HG03439 (cell line): ENCODE results near the gene XKR8.
"Not testable (repeated sequence)": the region's sequence is repeated elsewhere in the genome, so short reads cannot be mapped to it uniquely, and the experiment has no call there.

Experiments used
- ATAC-seq: cut with Tn5 transposase; IDR thresholded peaks from one replicate; pipeline ENCODE4 v1.9.1; 2021; ENCODE audit warnings: mild to moderate bottlenecking, moderate library complexity; ENCODE audit not compliant: unreplicated experiment

The XKR8 gene

DNA sequence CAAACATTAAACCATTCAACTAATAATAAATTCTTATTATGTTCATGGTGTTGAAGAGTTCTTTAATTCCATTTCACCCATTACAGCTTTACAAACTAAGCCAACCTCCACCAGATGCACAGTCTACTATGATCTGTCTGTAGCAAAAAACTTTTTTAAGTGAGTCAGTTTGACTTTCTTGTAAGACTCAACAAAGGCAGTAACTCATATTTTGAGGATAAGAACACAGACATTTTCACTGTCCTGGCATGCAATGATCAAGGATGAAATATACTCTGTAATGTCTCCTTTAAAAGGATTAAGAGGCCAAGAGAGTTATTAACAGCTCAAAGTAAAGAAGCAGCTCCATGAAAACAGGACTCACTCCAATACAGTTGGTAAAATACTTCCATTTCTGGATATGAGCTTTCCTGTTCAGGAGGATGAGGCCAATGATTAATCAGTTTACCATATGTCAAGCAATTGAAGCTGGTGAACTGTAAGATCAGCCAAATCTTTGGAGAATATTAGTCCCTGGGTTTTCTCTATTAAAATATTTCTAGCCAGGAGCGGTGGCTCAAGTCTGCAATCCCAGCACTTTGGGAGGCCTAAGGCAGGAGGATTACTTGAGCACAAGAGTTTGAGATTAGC, 20.6 kb downstream of the XKR8 start:
- no peak for ATAC-seq

GRCh38 chr1:27981145-27981544, 21.4 kb downstream of the XKR8 start:
- ATAC-seq, result no peak

DNA sequence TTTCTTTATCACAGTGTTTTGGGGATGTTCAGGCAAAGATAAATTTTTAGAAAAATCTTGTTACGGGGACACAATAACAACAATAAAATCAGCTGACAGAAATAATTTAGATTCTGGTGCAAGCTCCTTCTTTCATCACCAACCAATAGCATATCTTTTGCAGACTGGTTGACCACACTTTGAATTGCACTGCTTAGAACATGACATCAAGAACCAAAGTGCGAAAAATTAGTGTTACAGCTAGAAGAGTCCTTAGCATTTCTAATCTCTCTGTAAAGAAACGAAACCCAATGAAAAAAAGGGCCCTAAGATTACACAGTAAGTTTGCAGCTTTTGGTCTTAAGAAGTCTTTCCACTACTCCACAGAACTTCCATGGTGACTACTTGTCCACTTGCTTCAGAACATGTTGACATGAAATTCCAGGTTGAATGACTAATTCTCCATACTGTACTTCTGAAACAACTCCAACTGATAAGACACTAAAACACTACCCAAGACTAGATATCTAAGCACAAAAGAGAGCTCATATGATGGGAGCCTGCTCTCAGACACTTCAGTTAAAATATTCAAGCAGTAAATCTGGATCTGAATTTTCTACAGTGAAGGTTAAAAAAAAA, 31.3 kb downstream of the XKR8 start:
- ATAC-seq, result no peak

- ATAC-seq, result no peak
Measured at GRCh38 chr1:27992276-27992675, 32.5 kb downstream of the XKR8 start.

DNA sequence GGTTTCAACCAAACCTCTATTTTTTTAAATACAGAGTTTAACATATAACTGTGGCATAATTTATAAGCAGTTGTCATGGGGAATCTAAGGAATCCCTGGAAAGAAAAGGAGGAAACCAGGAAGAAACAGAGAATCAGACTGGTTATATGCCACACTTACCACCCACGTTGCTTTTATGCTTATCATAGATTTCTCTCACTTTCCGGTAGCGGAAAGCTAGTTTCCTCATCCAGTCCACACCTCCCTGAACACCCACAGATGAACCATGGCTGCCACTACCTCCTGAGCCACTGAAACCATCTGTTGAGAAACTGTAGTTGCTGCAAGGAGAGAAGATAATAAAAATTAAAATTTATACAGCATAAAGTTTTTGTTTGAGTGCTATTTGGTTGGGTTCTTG, 33.5 kb downstream of the XKR8 start:
- no peak for ATAC-seq

DNA sequence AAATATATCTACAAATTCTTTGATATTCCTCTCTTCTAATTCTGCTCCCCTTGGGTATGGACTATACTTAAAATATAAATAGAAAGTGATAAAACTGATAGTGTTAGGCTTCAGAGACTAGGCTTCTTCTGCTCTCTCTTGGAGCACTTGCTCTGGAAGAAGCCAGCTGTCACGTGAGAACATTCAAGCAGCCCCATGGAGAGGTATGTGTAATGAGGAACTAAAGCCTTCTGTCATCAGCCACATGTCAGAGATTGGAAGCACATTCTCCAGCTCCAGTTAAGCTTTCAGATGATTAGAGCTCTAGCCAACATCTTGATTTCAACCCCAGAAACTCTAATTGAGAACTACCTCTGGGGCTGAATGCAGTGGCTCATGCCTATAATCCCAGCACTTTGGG, 34.3 kb downstream of the XKR8 start:
- ATAC-seq, result no peak

- ATAC-seq, result not testable (repeated sequence)
Measured at GRCh38 chr1:27994526-27994925, 34.8 kb downstream of the XKR8 start.

DNA sequence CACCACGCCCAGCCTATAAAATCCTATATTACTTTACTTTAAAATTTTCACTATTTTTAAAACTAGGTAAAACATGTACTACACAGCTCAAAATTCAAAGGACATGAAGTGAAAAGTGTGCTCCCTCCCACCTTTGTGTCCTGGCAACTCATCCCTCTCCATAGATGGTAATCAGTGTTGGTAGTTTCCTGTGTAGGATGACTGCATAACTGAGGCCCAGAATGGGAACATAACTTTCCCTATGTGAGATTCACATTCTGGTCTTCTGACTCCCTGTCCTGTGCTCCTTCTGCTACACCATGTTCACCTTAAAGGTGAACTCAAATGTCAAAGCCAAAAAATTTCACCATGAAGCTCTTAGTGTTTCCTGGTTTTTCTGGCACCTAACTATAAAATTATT, 39.3 kb downstream of the XKR8 start:
- no peak for ATAC-seq

- no peak for ATAC-seq
Measured at GRCh38 chr1:28002600-28002999, 42.8 kb downstream of the XKR8 start.

DNA sequence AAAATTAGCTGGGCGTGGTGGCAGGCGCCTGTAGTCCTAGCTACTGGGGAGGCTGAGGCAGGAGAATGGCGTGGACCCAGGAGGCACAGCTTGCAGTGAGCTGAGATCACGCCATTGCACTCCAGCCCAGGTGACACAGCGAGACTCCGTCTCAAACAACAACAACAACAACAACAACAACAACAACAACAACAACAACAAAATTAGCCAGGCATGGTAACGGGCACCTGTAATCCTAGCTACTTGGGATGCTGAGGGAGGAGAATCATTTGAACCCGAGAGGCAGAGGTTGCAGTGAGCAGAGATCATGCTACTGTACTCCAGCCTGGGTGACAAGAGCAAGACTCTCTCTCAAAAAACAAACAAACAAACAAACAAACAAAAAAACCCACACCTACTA, 43.3 kb downstream of the XKR8 start:
- not testable (repeated sequence) for ATAC-seq

GRCh38 chr1:28010969-28011368, 51.2 kb downstream of the XKR8 start:
- ATAC-seq, result no peak
